ENCODE measurements around the gene EXOG.

EXOG gene

DNA sequence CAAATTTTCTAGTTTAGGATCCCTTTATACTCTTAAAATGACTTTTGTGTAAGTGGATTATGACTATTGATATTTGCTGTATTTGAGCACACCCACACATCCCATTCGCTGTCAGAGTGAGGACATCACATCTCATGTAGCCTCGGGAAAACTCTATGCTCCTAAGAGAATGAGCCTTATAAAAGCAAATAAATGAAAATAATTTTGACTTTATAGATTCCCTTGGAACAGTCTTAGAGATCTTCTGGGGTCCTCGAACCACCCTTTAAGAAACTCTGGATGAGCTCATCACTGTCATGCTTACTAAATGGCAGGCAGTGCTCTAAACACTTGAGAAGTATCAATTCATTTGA, 16.1 kb upstream of the EXOG start:
- H3K27ac Mint-ChIP-seq = no peak overlapping the region
- H3K27me3 Mint-ChIP-seq (ENCODE audit: low read depth, poor library complexity) = no peaks in the 10 kb centered on the region
- peaks cover 51% of the 10 kb centered on the region for H3K36me3 Mint-ChIP-seq (ENCODE audit: low read depth)
- no peaks in the 10 kb centered on the region for H3K9me3 Mint-ChIP-seq
- no peak for DNase-seq
- peaks cover 15% of the 10 kb centered on the region for H3K4me1 Mint-ChIP-seq
- no peak overlapping the region for H3K4me3 Mint-ChIP-seq
- TF ChIP-seq CTCF (IDR thresholded peaks at IDR 0.05) = no peak

DNA sequence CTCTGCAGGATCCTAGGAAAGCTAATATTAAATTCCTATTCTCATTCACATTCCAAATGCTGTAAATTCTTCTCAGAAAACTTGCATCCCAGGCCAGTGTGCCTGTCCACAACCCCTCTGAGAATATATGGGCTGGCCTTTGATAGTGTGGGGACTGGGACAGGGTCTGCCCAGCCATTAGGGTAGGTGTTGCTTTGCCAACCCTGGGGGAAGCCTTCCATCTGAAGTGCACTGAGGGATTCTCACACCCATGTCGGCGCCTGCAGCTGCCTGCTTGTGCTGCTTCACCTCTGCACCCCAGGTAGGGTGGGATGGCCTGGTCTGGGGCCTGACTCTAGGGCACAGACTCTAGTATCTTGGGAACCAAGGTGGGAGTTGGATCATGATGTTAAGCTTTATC, 15.2 kb upstream of the EXOG start:
- no peaks in the 10 kb centered on the region for H3K27me3 Mint-ChIP-seq (ENCODE audit: low read depth, poor library complexity)

GRCh38 chr3:38482951-38483350, 13.2 kb upstream of the EXOG start:
- H3K27me3 Mint-ChIP-seq (ENCODE audit: low read depth, poor library complexity) = no peaks in the 10 kb centered on the region
- H3K4me3 Mint-ChIP-seq = no peak overlapping the region
- H3K27ac Mint-ChIP-seq = no peak overlapping the region
- H3K9me3 Mint-ChIP-seq = no peaks in the 10 kb centered on the region
- H3K4me1 Mint-ChIP-seq = no peaks in the 10 kb centered on the region
- peaks cover 74% of the 10 kb centered on the region for H3K36me3 Mint-ChIP-seq (ENCODE audit: low read depth)
- no peak for TF ChIP-seq CTCF (IDR thresholded peaks at IDR 0.05)
- DNase-seq = no peak

More for the DNA sequence above, 15.2 kb upstream of the EXOG start:
- no peak for TF ChIP-seq CTCF (IDR thresholded peaks at IDR 0.05)
- Mint-ChIP-seq H3K4me3 (no peak overlapping the region), H3K4me1 (peaks cover 6% of the 10 kb centered on the region), H3K27ac (no peak overlapping the region), H3K9me3 (no peaks in the 10 kb centered on the region), H3K36me3 (ENCODE audit: low read depth) (peaks cover 56% of the 10 kb centered on the region)
- no peak for DNase-seq

GRCh38 chr3:38487323-38487722, 8.8 kb upstream of the EXOG start:
- Mint-ChIP-seq H3K36me3 (ENCODE audit: low read depth) (peaks cover 62% of the 10 kb centered on the region), H3K9me3 (no peaks in the 10 kb centered on the region), H3K4me3 (no peak overlapping the region), H3K4me1 (no peaks in the 10 kb centered on the region), H3K27ac (peak overlapping the region; percentile 67), H3K27me3 (ENCODE audit: low read depth, poor library complexity) (no peaks in the 10 kb centered on the region)
- no peak for DNase-seq
- no peak for TF ChIP-seq CTCF (IDR thresholded peaks at IDR 0.05)

- Mint-ChIP-seq H3K27ac (no peak overlapping the region), H3K4me3 (no peak overlapping the region)
Observed at GRCh38 chr3:38488949-38489348, 7.2 kb upstream of the EXOG start.

More at GRCh38 chr3:38488949-38489348, 7.2 kb upstream of the EXOG start:
- DNase-seq = no peak
- Mint-ChIP-seq H3K9me3 (no peaks in the 10 kb centered on the region), H3K4me1 (no peaks in the 10 kb centered on the region), H3K27me3 (ENCODE audit: low read depth, poor library complexity) (no peaks in the 10 kb centered on the region), H3K36me3 (ENCODE audit: low read depth) (peaks cover 47% of the 10 kb centered on the region)
- no peak for TF ChIP-seq CTCF (IDR thresholded peaks at IDR 0.05)
